ENCODE data around the gene UBTF.

UBTF gene

DNA sequence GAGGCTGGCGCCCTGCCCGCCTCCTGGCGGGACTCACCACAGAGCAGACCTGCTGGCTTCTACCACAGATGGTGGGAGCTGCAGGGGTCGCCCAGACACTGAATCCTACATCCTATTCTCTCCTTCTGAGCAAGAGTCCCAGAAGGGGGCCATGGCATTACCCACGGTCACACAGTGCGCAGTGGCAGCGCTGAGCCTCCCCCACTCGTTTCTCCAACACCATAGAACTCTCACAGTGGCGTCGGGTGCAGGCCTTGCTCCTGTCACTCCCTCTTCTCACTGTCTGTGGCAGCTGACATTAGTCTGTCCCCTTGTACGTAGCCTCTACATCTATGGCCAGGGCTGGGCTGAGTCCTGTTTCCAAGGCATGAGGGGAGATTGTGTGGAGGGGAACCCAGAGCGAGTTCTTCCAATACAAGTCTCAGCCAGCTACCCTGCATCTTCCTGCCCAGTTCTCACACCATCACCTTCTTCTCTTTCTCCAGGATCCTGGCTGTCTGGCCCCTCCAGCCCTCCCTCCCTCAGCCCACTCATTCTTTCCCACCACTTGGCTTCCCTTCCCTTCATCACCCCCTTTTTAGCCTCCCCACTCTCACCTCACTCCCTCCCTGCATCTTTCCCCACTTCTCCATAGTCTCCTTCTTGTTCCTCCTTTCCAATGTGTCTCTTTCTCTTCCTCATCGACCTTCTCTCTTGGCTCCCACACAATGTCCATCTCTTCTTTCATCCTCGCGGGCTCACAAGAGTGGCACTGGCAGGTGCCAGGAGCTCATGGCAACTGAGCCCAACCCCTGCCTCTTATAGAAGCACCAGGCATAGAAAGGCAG lies 5.9 kb downstream of the UBTF start:
- TF ChIP-seq, protein P1, sequence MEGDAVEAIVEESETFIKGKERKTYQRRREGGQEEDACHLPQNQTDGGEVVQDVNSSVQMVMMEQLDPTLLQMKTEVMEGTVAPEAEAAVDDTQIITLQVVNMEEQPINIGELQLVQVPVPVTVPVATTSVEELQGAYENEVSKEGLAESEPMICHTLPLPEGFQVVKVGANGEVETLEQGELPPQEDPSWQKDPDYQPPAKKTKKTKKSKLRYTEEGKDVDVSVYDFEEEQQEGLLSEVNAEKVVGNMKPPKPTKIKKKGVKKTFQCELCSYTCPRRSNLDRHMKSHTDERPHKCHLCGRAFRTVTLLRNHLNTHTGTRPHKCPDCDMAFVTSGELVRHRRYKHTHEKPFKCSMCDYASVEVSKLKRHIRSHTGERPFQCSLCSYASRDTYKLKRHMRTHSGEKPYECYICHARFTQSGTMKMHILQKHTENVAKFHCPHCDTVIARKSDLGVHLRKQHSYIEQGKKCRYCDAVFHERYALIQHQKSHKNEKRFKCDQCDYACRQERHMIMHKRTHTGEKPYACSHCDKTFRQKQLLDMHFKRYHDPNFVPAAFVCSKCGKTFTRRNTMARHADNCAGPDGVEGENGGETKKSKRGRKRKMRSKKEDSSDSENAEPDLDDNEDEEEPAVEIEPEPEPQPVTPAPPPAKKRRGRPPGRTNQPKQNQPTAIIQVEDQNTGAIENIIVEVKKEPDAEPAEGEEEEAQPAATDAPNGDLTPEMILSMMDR (IDR thresholded peaks at IDR 0.05; ENCODE audit: low read depth, low read length, missing control alignments) = no peak
- no peak for DNase-seq
- no peak overlapping the region for H3K27ac ChIP-seq
- peaks cover 58% of the 10 kb centered on the region for H3K36me3 ChIP-seq (replicated peaks)
- in situ Hi-C loops (cut with HindIII; ENCODE audit: low pct_ligation_motif_present, low sequenced_read_pairs) = no loop called here
- no peaks in the 10 kb centered on the region for H3K27me3 ChIP-seq (replicated peaks)
- no peak overlapping the region for H3K4me3 ChIP-seq (ENCODE audit: low read depth, low read length)

- no peak for DNase-seq
- Histone ChIP-seq H3K4me3 (ENCODE audit: low read depth, low read length) (no peak overlapping the region), H3K27me3 (replicated peaks) (no peaks in the 10 kb centered on the region), H3K36me3 (replicated peaks) (peaks cover 64% of the 10 kb centered on the region), H3K27ac (no peak overlapping the region)
- TF ChIP-seq, protein P1 (IDR thresholded peaks at IDR 0.05; ENCODE audit: low read depth, low read length, missing control alignments) = no peak
- in situ Hi-C loops (cut with HindIII; ENCODE audit: low pct_ligation_motif_present, low sequenced_read_pairs) = no loop called here
Observed at GRCh38 chr17:44212507-44213402, 6.7 kb downstream of the UBTF start.

- in situ Hi-C loops (cut with HindIII; ENCODE audit: low pct_ligation_motif_present, low sequenced_read_pairs) = no loop called here
- TF ChIP-seq, protein P1 (IDR thresholded peaks at IDR 0.05; ENCODE audit: low read depth, low read length, missing control alignments) = no peak
- DNase-seq = no peak
- H3K27ac ChIP-seq = no peak overlapping the region
- no peaks in the 10 kb centered on the region for H3K27me3 ChIP-seq (replicated peaks)
- H3K4me3 ChIP-seq (ENCODE audit: low read depth, low read length) = no peak overlapping the region
- H3K36me3 ChIP-seq (replicated peaks) = peaks cover 67% of the 10 kb centered on the region
Observed at GRCh38 chr17:44211281-44212265, 7.9 kb downstream of the UBTF start.

DNA sequence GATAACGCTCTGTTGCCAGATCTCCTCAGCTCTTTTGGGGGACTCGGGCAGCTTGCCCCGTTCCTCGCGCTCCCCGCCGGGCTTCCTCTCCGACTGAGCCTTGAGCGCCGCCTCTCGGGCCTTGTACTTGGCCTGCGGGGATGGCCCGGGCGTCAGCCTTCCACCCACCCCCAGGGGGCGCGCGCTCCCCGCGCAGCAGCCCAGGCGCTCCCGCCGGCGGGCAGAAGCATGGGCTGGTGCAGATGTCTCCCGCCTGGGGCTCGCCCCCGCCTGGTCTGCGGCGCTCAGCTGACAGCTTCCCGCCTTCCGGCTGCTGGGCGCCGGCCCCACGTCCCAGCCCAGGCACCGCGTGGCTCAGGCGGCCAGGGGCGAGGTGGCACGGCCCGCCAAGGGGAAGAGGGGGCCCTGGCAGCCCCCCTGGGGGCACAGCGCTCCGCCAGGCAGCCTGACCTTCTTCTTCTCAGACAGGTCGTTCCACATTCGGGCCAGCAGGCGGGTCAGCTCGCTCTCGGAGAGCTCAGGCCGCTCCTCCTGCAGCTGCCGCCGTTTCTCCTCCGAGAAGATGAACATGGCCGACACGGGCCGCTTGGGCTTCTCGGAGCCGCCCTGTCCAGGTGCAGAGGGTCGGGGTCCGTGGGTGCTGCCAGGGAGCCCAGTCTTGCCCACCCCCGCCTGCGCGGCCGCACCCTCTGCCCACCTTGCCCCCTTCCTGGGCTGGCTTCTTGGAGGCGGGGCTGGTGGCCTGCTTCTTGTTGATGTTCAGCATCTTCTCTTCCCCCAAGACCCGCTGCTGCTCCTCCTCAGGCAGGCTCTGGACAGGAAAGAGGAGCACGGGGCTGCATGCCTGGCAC lies 8.9 kb downstream of the UBTF start:
- TF ChIP-seq, protein P1 (IDR thresholded peaks at IDR 0.05; ENCODE audit: low read depth, low read length, missing control alignments) = peak; percentile 81
- peak; percentile 76 for DNase-seq
- Histone ChIP-seq H3K27ac (no peak overlapping the region), H3K4me3 (ENCODE audit: low read depth, low read length) (no peak overlapping the region), H3K36me3 (replicated peaks) (peaks cover 57% of the 10 kb centered on the region), H3K27me3 (replicated peaks) (no peaks in the 10 kb centered on the region)
- in situ Hi-C loops (cut with HindIII; ENCODE audit: low pct_ligation_motif_present, low sequenced_read_pairs) = no loop called here

Data from brain microvascular endothelial cell (primary cell).